WTC11 (cell line): ENCODE measurements around the gene ETFB. TPM values are rescaled to one million over a fixed set of nuclear protein-coding genes. Genes with fewer than 3 reads are reported as not detected.

Experiments
- ATAC-seq: fragments of 200-7000 bp; cut with Tn5 transposase; 2 replicates; pipeline ENCODE4 v1.10.0; 2021; ENCODE audit warnings: mild to moderate bottlenecking, moderate library complexity
- CTCF ChIA-PET: fragments of 300-600 bp; sonication (Branson Sonifier 250); formaldehyde crosslinking; loops from one replicate; lab custom pipeline; 2021; ENCODE audit warnings: antibody characterized with exemption; lab: Charles Lee
- POLR2A ChIA-PET: fragments of 350-600 bp; sonication (Branson Sonifier 250); formaldehyde crosslinking; loops from one replicate; lab custom pipeline; 2021; ENCODE audit warnings: antibody characterized with exemption; lab: Charles Lee
- DNase-seq: peaks from one replicate; pipeline ENCODE4 v3.0.0; 2021; ENCODE audit warnings: low spot score
- H3K27ac Mint-ChIP-seq: 2 replicates; pipeline ENCODE4 v1.8.0; 2021; ENCODE audit warnings: mixed read lengths
- H3K27me3 Mint-ChIP-seq: 2 replicates; pipeline ENCODE4 v1.8.0; 2021; ENCODE audit warnings: low read depth, mild to moderate bottlenecking, moderate library complexity, mixed read lengths
- H3K36me3 Mint-ChIP-seq: 2 replicates; pipeline ENCODE4 v1.8.0; 2021; ENCODE audit warnings: mixed read lengths
- H3K4me1 Mint-ChIP-seq: 2 replicates; pipeline ENCODE4 v1.8.0; 2022; ENCODE audit warnings: mixed read lengths
- H3K4me3 Mint-ChIP-seq: 2 replicates; pipeline ENCODE4 v1.8.0; 2021; ENCODE audit warnings: mild to moderate bottlenecking, moderate library complexity, mixed read lengths
- H3K9me3 Mint-ChIP-seq: 2 replicates; pipeline ENCODE4 v1.8.0; 2021; ENCODE audit warnings: mixed read lengths
- ATF6 ChIP-seq: sonication (generic); formaldehyde crosslinking; IDR thresholded peaks from 2 replicates; pipeline ENCODE4 v1.8.1; 2023; ENCODE audit warnings: mild to moderate bottlenecking, missing genetic modification reagents
- E2F1 ChIP-seq: sonication (generic); formaldehyde crosslinking; IDR thresholded peaks from 2 replicates; pipeline ENCODE4 v1.8.0; 2022; ENCODE audit warnings: mild to moderate bottlenecking, missing genetic modification reagents
- E2F5 ChIP-seq: sonication (generic); formaldehyde crosslinking; IDR thresholded peaks from 2 replicates; pipeline ENCODE4 v1.8.1; 2022; ENCODE audit warnings: mild to moderate bottlenecking, moderate library complexity, missing genetic modification reagents
- ERG ChIP-seq: fragments of 250-450 bp; sonication (Bioruptor Pico); IDR thresholded peaks from 2 replicates; pipeline ENCODE4 v1.8.0; 2021; ENCODE audit warnings: mild to moderate bottlenecking
- ESRRA ChIP-seq: sonication (generic); formaldehyde crosslinking; IDR thresholded peaks from 2 replicates; pipeline ENCODE4 v1.8.1; 2022; ENCODE audit warnings: mild to moderate bottlenecking, missing genetic modification reagents, borderline replicate concordance
- FOXJ3 ChIP-seq: sonication (generic); formaldehyde crosslinking; IDR thresholded peaks from 2 replicates; pipeline ENCODE4 v1.9.0; 2021; ENCODE audit warnings: missing genetic modification reagents, mild to moderate bottlenecking, borderline replicate concordance
- GABPB1 ChIP-seq: sonication (generic); formaldehyde crosslinking; IDR thresholded peaks from 2 replicates; pipeline ENCODE4 v1.8.1; 2023; ENCODE audit warnings: mild to moderate bottlenecking, missing genetic modification reagents
- GRHL2 ChIP-seq: fragments of 250-450 bp; sonication (Bioruptor Pico); IDR thresholded peaks from 2 replicates; pipeline ENCODE4 v1.8.0; 2022; ENCODE audit warnings: mild to moderate bottlenecking, moderate library complexity; ENCODE audit not compliant: insufficient replicate concordance, severe bottlenecking
- NFATC4 ChIP-seq: fragments of 250-450 bp; sonication (Bioruptor Pico); IDR thresholded peaks from 2 replicates; pipeline ENCODE4 v1.9.0; 2021; ENCODE audit warnings: mild to moderate bottlenecking
- NFYB ChIP-seq: sonication (generic); formaldehyde crosslinking; conservative IDR thresholded peaks from 2 replicates; pipeline ENCODE4 v1.8.0; 2022; ENCODE audit warnings: low read depth, missing genetic modification reagents
- RELA ChIP-seq: sonication (generic); formaldehyde crosslinking; IDR thresholded peaks from 2 replicates; pipeline ENCODE4 v1.8.1; 2022; ENCODE audit warnings: missing genetic modification reagents, mild to moderate bottlenecking, borderline replicate concordance
- SMAD4 ChIP-seq: sonication (generic); formaldehyde crosslinking; IDR thresholded peaks from 2 replicates; pipeline ENCODE4 v1.8.0; 2022; ENCODE audit warnings: mild to moderate bottlenecking, missing genetic modification reagents
- SP1 ChIP-seq: sonication (generic); formaldehyde crosslinking; conservative IDR thresholded peaks from 2 replicates; pipeline ENCODE4 v1.8.1; 2022; ENCODE audit warnings: missing genetic modification reagents
- TEAD4 ChIP-seq: sonication (generic); formaldehyde crosslinking; IDR thresholded peaks from 2 replicates; pipeline ENCODE4 v1.8.0; 2022; ENCODE audit warnings: mild to moderate bottlenecking, missing genetic modification reagents
- USF2 ChIP-seq: sonication (generic); formaldehyde crosslinking; IDR thresholded peaks from 2 replicates; pipeline ENCODE4 v1.8.1; 2023; ENCODE audit warnings: mild to moderate bottlenecking, missing genetic modification reagents, moderate library complexity
- ZMAT4 ChIP-seq: fragments of 250-450 bp; sonication (Bioruptor Pico); IDR thresholded peaks from 2 replicates; pipeline ENCODE4 v1.9.0; 2021; ENCODE audit warnings: mild to moderate bottlenecking
- ZNF281 ChIP-seq: sonication (generic); formaldehyde crosslinking; IDR thresholded peaks from 2 replicates; pipeline ENCODE4 v1.8.0; 2023; ENCODE audit warnings: mild to moderate bottlenecking, missing genetic modification reagents
- ZNF317 ChIP-seq: sonication (generic); formaldehyde crosslinking; IDR thresholded peaks from 2 replicates; pipeline ENCODE4 v1.8.1; 2023; ENCODE audit warnings: low read depth, mild to moderate bottlenecking, moderate library complexity, missing genetic modification reagents, borderline replicate concordance
- ZNF396 ChIP-seq: fragments of 250-450 bp; sonication (Bioruptor Pico); IDR thresholded peaks from 2 replicates; pipeline ENCODE4 v1.8.0; 2021; ENCODE audit warnings: mild to moderate bottlenecking, moderate library complexity, borderline replicate concordance
- ZNF425 ChIP-seq: fragments of 250-450 bp; sonication (Bioruptor Pico); conservative IDR thresholded peaks from 2 replicates; pipeline ENCODE4 v1.9.0; 2021; ENCODE audit warnings: mild to moderate bottlenecking
- ZNF512 ChIP-seq: sonication (generic); formaldehyde crosslinking; IDR thresholded peaks from 2 replicates; pipeline ENCODE4 v1.8.1; 2022; ENCODE audit warnings: missing genetic modification reagents, borderline replicate concordance
- total RNA-seq: library from RNA; stranded (reverse); gene quantifications from 3 replicates; pipeline ENCODE4 v1.2.3, GENCODE V29; 2021

ETFB gene
- total RNA-seq, 1 experiment from 2014 or later = 60.6 TPM

GRCh38 chr19:51333836-51334460 is 32.2 kb downstream of the ETFB start:
- Mint-ChIP-seq H3K4me1 (peaks cover 8% of the 10 kb centered on the region), H3K27ac (no peak overlapping the region), H3K4me3 (no peak overlapping the region), H3K36me3 (peaks cover 47% of the 10 kb centered on the region), H3K27me3 (peaks cover 2% of the 10 kb centered on the region; the same call in 1 of the 2 replicates), H3K9me3 (peaks cover 25% of the 10 kb centered on the region)
- ATAC-seq = peak; percentile 40
- no peak for TF ChIP-seq USF2 (CRISPR knock-in tag)
- peak; percentile 66 for TF ChIP-seq NFYB
- POLR2A ChIA-PET = no interaction called here
- DNase-seq = no peak
- CTCF ChIA-PET = interaction anchor here (1.0 kb wide), 1 partner anchor 88 kb away, joined by 3 read pairs; no protein-coding TSS in a partner anchor

- POLR2A ChIA-PET = no interaction called here
- Mint-ChIP-seq H3K27me3 (peaks cover 9% of the 10 kb centered on the region), H3K4me1 (peaks cover 8% of the 10 kb centered on the region), H3K27ac (no peak overlapping the region), H3K36me3 (peaks cover 47% of the 10 kb centered on the region), H3K4me3 (no peak overlapping the region), H3K9me3 (peaks cover 25% of the 10 kb centered on the region)
- no peak for ATAC-seq
- no peak for DNase-seq
- CTCF ChIA-PET = no interaction called here
- no peak for TF ChIP-seq ZNF425 (CRISPR knock-in tag)
- no peak for TF ChIP-seq ESRRA (CRISPR knock-in tag)
- no peak for TF ChIP-seq RELA
- no peak for TF ChIP-seq E2F1 (CRISPR knock-in tag)
- TF ChIP-seq SP1 (CRISPR knock-in tag) = no peak
- TF ChIP-seq ZNF281 (CRISPR knock-in tag) = no peak
- no peak for TF ChIP-seq E2F5 (CRISPR knock-in tag)
- no peak for TF ChIP-seq ERG (CRISPR knock-in tag)
- no peak for TF ChIP-seq FOXJ3
- TF ChIP-seq ZNF317 (CRISPR knock-in tag) = no peak
- no peak for TF ChIP-seq GRHL2 (CRISPR knock-in tag)
- TF ChIP-seq SMAD4 (CRISPR knock-in tag) = no peak
- TF ChIP-seq TEAD4 (CRISPR knock-in tag) = no peak
- TF ChIP-seq NFATC4 (CRISPR knock-in tag) = no peak
- TF ChIP-seq GABPB1 (CRISPR knock-in tag) = no peak
- TF ChIP-seq ZNF396 (CRISPR knock-in tag) = no peak
- TF ChIP-seq ATF6 (CRISPR knock-in tag) = no peak
- TF ChIP-seq ZMAT4 (CRISPR knock-in tag) = no peak
- no peak for TF ChIP-seq ZNF512 (CRISPR knock-in tag)
Observed at GRCh38 chr19:51331716-51332115, 34.5 kb downstream of the ETFB start.
